CD4-positive, alpha-beta memory T cell (primary cell): ENCODE measurements around the gene DACT3. TPM values are rescaled to one million over a fixed set of nuclear protein-coding genes. Genes with fewer than 3 reads are reported as not detected.
"Not testable (repeated sequence)": the region's sequence is repeated elsewhere in the genome, so short reads cannot be mapped to it uniquely, and the experiment has no call there.

Experiments
- CTCF ChIA-PET: fragments of 350-600 bp; sonication (Branson Sonifier 250); formaldehyde crosslinking; loops from one replicate; lab custom pipeline; 2021; ENCODE audit warnings: inconsistent platforms; ENCODE audit not compliant: partially characterized antibody; lab: Charles Lee
- POLR2A ChIA-PET: fragments of 350-600 bp; sonication (Branson Sonifier 250); formaldehyde crosslinking; loops from one replicate; lab custom pipeline; 2021; ENCODE audit not compliant: partially characterized antibody; lab: Charles Lee
- DNase-seq, 5 donors: peaks; one replicate each; pipeline versions ENCODE4 v3.0.0 to v3.0.0-alpha.2; 2020 to 2022; ENCODE audit warnings: mixed read lengths in 1 of 5
- H3K27ac ChIP-seq: one replicate; pipeline ENCODE4 v1.7.0; 2013; ENCODE audit warnings: low read depth, low read length
- H3K27me3 ChIP-seq: 2 replicates; pipeline ENCODE4 v1.7.0; 2013; ENCODE audit warnings: mild to moderate bottlenecking, low read length, moderate library complexity; ENCODE audit not compliant: insufficient read depth
- H3K36me3 ChIP-seq: 2 replicates; pipeline ENCODE4 v1.7.0; 2013; ENCODE audit warnings: mild to moderate bottlenecking, low read length, moderate library complexity; ENCODE audit not compliant: insufficient read depth
- H3K4me1 ChIP-seq: 2 replicates; pipeline ENCODE4 v1.7.0; 2013; ENCODE audit warnings: mild to moderate bottlenecking, low read length, moderate library complexity; ENCODE audit not compliant: insufficient read depth
- H3K4me3 ChIP-seq, 2 donors: one replicate each; pipeline ENCODE4 v1.7.0; 2013; ENCODE audit warnings: low read length in 2 of 2, mild to moderate bottlenecking in 1 of 2
- H3K9me3 ChIP-seq, 2 donors: one replicate each; pipeline ENCODE4 v1.7.0; 2013; ENCODE audit warnings: low read length in 2 of 2, control low read depth in 1 of 2; ENCODE audit not compliant: control insufficient read depth in 1 of 2
- H3K27ac Mint-ChIP-seq, 7 donors: one replicate each; pipeline ENCODE4 v1.8.0; 2020 to 2021; ENCODE audit warnings: mixed read lengths in 7 of 7, mild to moderate bottlenecking in 6 of 7, inconsistent platforms in 3 of 7, moderate library complexity in 3 of 7
- H3K27me3 Mint-ChIP-seq, 2 donors: one replicate each; pipeline ENCODE4 v1.8.0; 2020 to 2021; ENCODE audit warnings: mixed read lengths in 2 of 2
- H3K36me3 Mint-ChIP-seq, 2 donors: one replicate each; pipeline ENCODE4 v1.8.0; 2020 to 2021; ENCODE audit warnings: mixed read lengths in 2 of 2, inconsistent platforms in 1 of 2, mild to moderate bottlenecking in 1 of 2
- H3K4me1 Mint-ChIP-seq, 4 donors: one replicate each; pipeline ENCODE4 v1.8.0; 2020 to 2021; ENCODE audit warnings: mixed read lengths in 4 of 4, mild to moderate bottlenecking in 1 of 4
- H3K4me3 Mint-ChIP-seq, 8 donors: one replicate each; pipeline ENCODE4 v1.8.0; 2020 to 2021; ENCODE audit warnings: mixed read lengths in 8 of 8, mild to moderate bottlenecking in 7 of 8, moderate library complexity in 6 of 8, inconsistent platforms in 3 of 8
- H3K9me3 Mint-ChIP-seq, 8 donors: one replicate each; pipeline ENCODE4 v1.8.0; 2020 to 2021; ENCODE audit warnings: mixed read lengths in 8 of 8, mild to moderate bottlenecking in 5 of 8, inconsistent platforms in 3 of 8, moderate library complexity in 1 of 8
- intact Hi-C: fragments of 100-400 bp; cut with micrococcal nuclease; formaldehyde crosslinking; loops from one replicate; pipeline ENCODE4 v1.15.1; 2023
- polyA plus RNA-seq, 2 donors: library from polyadenylated mRNA; unstranded; fragments of 300-500 nt; fragmentation: Illumina TruSeq; gene quantifications; one replicate each; pipeline ENCODE4 v1.2.3, GENCODE V29; 2021
- total RNA-seq, 2 experiments: library from RNA; stranded (reverse); gene quantifications; one replicate each; pipeline ENCODE4 v1.2.3, GENCODE V29; 2021

Gene DACT3
- total and polyA plus RNA-seq, 4 experiments from 2014 or later: not detected

- POLR2A ChIA-PET, H3K36me3 ChIP-seq, H3K9me3 ChIP-seq, H3K27ac Mint-ChIP-seq, H3K27me3 Mint-ChIP-seq, H3K36me3 Mint-ChIP-seq, DNase-seq, H3K27me3 ChIP-seq, H3K9me3 Mint-ChIP-seq, H3K27ac ChIP-seq, H3K4me3 ChIP-seq, H3K4me3 Mint-ChIP-seq, intact Hi-C loops: not testable (repeated sequence)
- CTCF ChIA-PET: interaction anchor here (2.5 to 2.6 kb wide), 2 partner anchors 15 to 33 kb away, joined by 9 read pairs; partner anchors contain the start of gene DACT3
- peaks cover 15 to 28% (median 21%) of the 10 kb centered on the region in 4 donors for H3K4me1 Mint-ChIP-seq
- peaks cover 24% of the 10 kb centered on the region for H3K4me1 ChIP-seq
Observed at GRCh38 chr19:46628970-46629369, 32.0 kb downstream of the DACT3 start.

- Mint-ChIP-seq H3K27ac (no peak overlapping the region), H3K4me3 (no peak overlapping the region), H3K27me3 (peaks cover 1 to 2% of the 10 kb centered on the region in 2 donors), H3K4me1 (peaks cover 7 to 24% (median 8%) of the 10 kb centered on the region in 4 donors), H3K9me3 (no peaks in the 10 kb centered on the region), H3K36me3 (no peaks in the 10 kb centered on the region)
- no peak overlapping the region for H3K4me3 ChIP-seq
- peaks cover 25% of the 10 kb centered on the region for H3K4me1 ChIP-seq
- H3K27ac ChIP-seq: no peak overlapping the region
- DNase-seq: no peak
- intact Hi-C loops: no loop called here
- H3K9me3 ChIP-seq: no peaks in the 10 kb centered on the region
- H3K27me3 ChIP-seq: no peaks in the 10 kb centered on the region
- no peaks in the 10 kb centered on the region for H3K36me3 ChIP-seq
- POLR2A ChIA-PET: no interaction called here
- CTCF ChIA-PET: interaction anchor here (1.1 kb wide), 1 partner anchor 35 kb away, joined by 3 read pairs; the partner anchor contains the start of gene DACT3
Observed at GRCh38 chr19:46626446-46626845, 34.5 kb downstream of the DACT3 start.

DNA sequence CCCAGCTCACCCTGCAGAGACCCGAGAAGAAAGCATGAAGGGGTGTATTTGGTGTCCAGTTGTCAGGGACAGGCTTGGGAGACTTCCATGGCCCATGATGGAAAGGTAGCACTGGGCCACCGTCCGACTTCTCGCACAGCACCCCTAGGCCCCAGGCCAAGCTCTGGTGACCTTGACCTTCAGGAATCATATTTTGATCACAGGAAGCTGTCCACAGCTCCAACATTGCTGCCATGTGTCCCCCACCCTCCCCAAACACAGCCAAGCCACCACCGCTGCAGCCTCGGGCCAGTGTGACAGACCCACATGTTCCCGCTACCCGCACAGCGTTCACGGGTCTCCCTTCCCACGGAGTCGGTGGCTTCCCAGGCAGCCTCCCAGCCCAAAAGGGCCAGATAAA lies 35.3 kb downstream of the DACT3 start:
- POLR2A ChIA-PET: no interaction called here
- Histone ChIP-seq H3K27ac (no peak overlapping the region), H3K4me3 (no peak overlapping the region), H3K9me3 (no peaks in the 10 kb centered on the region), H3K4me1 (peaks cover 26% of the 10 kb centered on the region), H3K36me3 (no peaks in the 10 kb centered on the region), H3K27me3 (no peaks in the 10 kb centered on the region)
- DNase-seq: no peak
- Mint-ChIP-seq H3K4me3 (no peak overlapping the region), H3K36me3 (no peaks in the 10 kb centered on the region), H3K27ac (no peak overlapping the region), H3K9me3 (no peaks in the 10 kb centered on the region), H3K4me1 (peaks cover 7 to 25% (median 8%) of the 10 kb centered on the region in 4 donors), H3K27me3 (peaks cover 1 to 2% of the 10 kb centered on the region in 2 donors)
- intact Hi-C loops: no loop called here
- CTCF ChIA-PET: interaction anchor here (0.9 to 2.0 kb wide), 2 partner anchors 9 to 12 kb away, joined by 5 to 7 read pairs; no protein-coding TSS in a partner anchor

- peaks cover 1 to 2% of the 10 kb centered on the region in 2 donors for H3K27me3 Mint-ChIP-seq
- Histone ChIP-seq H3K4me1 (peaks cover 32% of the 10 kb centered on the region), H3K27ac (no peak within 1 kb of the TSS), H3K36me3 (no peaks in the 10 kb centered on the region), H3K9me3 (no peaks in the 10 kb centered on the region), H3K27me3 (no peaks in the 10 kb centered on the region), H3K4me3 (no peak within 1 kb of the TSS)
- peaks cover 7 to 30% (median 11%) of the 10 kb centered on the region in 4 donors for H3K4me1 Mint-ChIP-seq
- ChIA-PET POLR2A (no interaction called here), CTCF (interaction anchor here (0.9 to 2.0 kb wide), 3 partner anchors 8 to 13 kb away, joined by 4 to 7 read pairs (median 5); no protein-coding TSS in a partner anchor)
- intact Hi-C loops: no loop called here
- no peaks in the 10 kb centered on the region for H3K36me3 Mint-ChIP-seq
- peak in 1 of 5 donors; percentile 29 for DNase-seq
- H3K9me3 Mint-ChIP-seq: no peaks in the 10 kb centered on the region
- peak within 1 kb of the TSS in 6 of 7 donors; percentile 23 to 87 (median 62) for H3K27ac Mint-ChIP-seq
- peak within 1 kb of the TSS; percentile 3 to 79 (median 40) for H3K4me3 Mint-ChIP-seq
Observed at GRCh38 chr19:46624958-46625661, 35.9 kb downstream of the DACT3 start, which contains the start of gene PTGIR. TSS of gene PTGIR (minus strand) at chr19:46625089. CDS start at chr19:46624225, 864 bp downstream.

DNA sequence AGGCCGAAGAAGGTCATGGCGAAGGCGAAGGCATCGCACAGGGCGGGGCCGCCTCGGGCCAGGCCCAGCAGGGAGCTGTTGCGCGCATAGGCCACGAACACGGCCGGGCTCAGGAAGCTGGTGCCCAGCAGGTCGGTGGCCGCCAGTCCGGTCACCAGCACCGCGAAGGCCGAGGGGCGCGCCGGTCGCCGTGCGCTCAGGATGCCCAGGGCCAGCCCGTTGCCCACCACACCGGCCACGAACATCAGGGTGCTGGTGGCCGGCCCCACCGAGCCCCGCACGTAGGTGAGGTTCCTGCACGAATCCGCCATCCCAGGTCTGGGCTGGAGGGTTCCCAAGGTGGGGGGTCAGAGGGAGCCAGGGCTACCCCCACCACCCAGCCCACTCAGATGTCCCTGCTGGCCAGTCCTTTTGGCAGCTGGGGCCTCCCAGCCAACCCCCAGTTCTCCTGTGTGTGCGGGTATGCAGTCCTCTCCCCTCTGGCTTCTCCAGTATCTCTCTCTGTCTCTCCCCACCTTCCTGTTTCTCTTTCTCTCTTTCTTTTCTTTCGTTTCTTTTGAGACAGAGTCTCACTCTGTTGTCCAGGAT lies 37.0 kb downstream of the DACT3 start:
- H3K36me3 Mint-ChIP-seq: no peaks in the 10 kb centered on the region
- H3K4me3 Mint-ChIP-seq: peak overlapping the region in 3 of 8 donors; percentile 17 to 79 (median 20)
- no peaks in the 10 kb centered on the region for H3K27me3 ChIP-seq
- no peak overlapping the region for H3K4me3 ChIP-seq
- peaks cover 40% of the 10 kb centered on the region for H3K4me1 ChIP-seq
- no peak for DNase-seq
- no peaks in the 10 kb centered on the region for H3K9me3 ChIP-seq
- ChIA-PET POLR2A (interaction anchor here (1.6 kb wide), 1 partner anchor 12 kb away, joined by 5 read pairs; no protein-coding TSS in a partner anchor), CTCF (interaction anchor here (2.0 kb wide), 1 partner anchor 7 kb away, joined by 7 read pairs; no protein-coding TSS in a partner anchor)
- intact Hi-C loops: no loop called here
- H3K4me1 Mint-ChIP-seq: peaks cover 12 to 41% (median 20%) of the 10 kb centered on the region in 4 donors
- H3K9me3 Mint-ChIP-seq: no peaks in the 10 kb centered on the region
- no peak overlapping the region for H3K27ac ChIP-seq
- peak overlapping the region in 3 of 7 donors; percentile 22 to 62 (median 60) for H3K27ac Mint-ChIP-seq
- H3K36me3 ChIP-seq: no peaks in the 10 kb centered on the region
- H3K27me3 Mint-ChIP-seq: peaks cover 0 to 2% of the 10 kb centered on the region in 2 donors

- POLR2A ChIA-PET: no interaction called here
- H3K4me3 ChIP-seq: no peak overlapping the region
- intact Hi-C loops: no loop called here
Observed at GRCh38 chr19:46622118-46622446, 38.9 kb downstream of the DACT3 start.

More at GRCh38 chr19:46622118-46622446, 38.9 kb downstream of the DACT3 start:
- Mint-ChIP-seq H3K27ac (peak overlapping the region in 2 of 7 donors; percentile 25 to 44), H3K4me3 (no peak overlapping the region), H3K36me3 (no peaks in the 10 kb centered on the region), H3K27me3 (peaks cover 0 to 2% of the 10 kb centered on the region in 2 donors), H3K9me3 (no peaks in the 10 kb centered on the region), H3K4me1 (peaks cover 18 to 51% (median 26%) of the 10 kb centered on the region in 4 donors)
- CTCF ChIA-PET: interaction anchor here (2.4 kb wide), 1 partner anchor 9 kb away, joined by 8 read pairs; no protein-coding TSS in a partner anchor
- no peaks in the 10 kb centered on the region for H3K27me3 ChIP-seq
- H3K27ac ChIP-seq: no peak overlapping the region
- no peaks in the 10 kb centered on the region for H3K36me3 ChIP-seq
- no peaks in the 10 kb centered on the region for H3K9me3 ChIP-seq
- no peak for DNase-seq
- H3K4me1 ChIP-seq: peaks cover 54% of the 10 kb centered on the region
